Colon (tissue), 2 donors: Measurements from ENCODE around the gene PECR.
"Not testable (repeated sequence)": the region's sequence is repeated elsewhere in the genome, so short reads cannot be mapped to it uniquely, and the experiment has no call there.

ENCODE experiments used
- FAIRE-seq: peaks from 2 replicates; lab custom pipeline; 2012; peaks lifted over from hg19 to GRCh38; lab: Jason Lieb, UNC
- donor health status: control.
- donor health status: control.

The PECR gene

DNA sequence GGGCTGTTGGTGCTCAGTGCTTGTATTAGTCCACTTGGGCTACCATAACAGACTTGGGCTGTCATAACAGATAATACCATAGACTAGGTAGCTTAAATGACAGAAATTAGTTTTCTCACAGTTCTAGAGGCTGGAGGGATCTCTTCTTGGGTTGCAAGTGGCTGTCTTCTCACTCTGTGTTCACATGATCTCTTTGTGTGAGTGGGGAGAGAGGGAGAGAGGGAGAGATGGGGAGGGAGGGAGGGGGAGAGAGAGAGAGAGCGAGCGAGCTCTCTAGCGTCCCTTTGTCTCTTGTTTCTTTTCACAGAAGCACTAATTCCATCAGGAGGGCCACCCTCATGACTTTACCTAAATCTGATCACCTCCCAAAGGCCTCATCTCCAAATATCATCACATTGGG is 23.1 kb upstream of the PECR start:
- no peak for FAIRE-seq

GRCh38 chr2:216103213-216103612 is 21.6 kb upstream of the PECR start:
- no peak for FAIRE-seq

DNA sequence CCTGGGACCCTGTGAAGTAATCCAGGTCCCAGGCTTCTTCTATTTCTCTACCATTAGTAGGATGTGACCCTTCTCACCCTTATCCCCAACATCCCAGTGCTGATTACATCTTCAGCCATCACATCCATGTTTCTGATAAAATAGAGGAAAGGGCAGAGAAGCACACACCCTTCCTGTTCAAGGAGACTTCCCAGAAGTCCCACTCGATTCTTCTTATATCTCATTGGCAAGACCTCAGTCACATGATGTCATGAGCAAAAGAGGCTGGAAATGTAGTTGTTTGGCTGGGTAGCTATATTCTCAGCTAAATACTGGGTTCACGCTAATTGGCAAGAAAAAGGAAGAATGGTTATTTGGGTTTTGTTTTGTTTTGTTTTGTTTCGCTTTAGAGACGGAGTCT is 19.5 kb upstream of the PECR start:
- FAIRE-seq = no peak

DNA sequence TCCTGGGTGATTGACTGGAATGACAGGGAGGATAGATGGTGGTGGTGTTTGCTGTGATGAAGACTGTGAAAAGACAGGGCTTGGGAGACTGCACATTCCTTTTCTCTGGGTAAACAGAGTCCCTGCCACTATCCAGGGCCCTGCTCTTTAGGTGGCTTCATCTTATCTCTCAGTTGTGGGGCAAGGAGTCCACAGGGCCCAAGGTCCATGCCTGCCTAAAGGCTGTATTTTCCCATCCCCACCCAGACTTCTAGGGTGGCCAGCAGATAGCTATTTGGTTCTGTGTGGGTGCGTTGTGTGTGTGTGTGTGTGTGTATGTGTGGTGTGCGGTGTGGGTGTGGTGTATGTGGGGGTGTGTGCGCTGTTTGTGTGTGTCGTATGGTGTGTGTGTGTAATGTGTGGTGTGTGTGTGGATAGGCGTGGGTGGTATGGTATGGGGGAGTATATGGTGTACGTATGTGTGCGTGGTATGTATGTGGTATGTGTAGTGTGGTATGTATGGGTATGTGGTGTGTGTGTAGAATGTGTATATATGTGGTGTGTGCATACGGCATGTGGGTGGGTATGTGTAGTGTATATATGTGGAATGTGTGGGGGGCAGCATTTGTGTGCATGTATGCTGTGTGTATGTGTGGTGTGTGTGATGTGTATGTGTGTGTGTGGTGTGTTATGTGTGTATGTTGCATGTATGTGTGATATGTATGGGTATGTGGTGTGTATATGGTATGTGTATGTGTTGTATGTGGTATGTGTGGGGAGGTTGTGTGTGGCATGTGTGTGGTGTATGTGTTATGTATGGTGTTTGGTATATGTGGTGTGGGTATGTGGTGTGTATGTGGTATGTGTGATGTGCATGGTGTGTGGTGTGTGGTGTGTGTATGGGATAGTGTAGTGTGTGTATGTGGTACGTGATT is 17.1 kb upstream of the PECR start:
- no peak for FAIRE-seq

- FAIRE-seq = no peak
These were observed 13.1 kb upstream of the PECR start for GRCh38 chr2:216094701-216095100.

DNA sequence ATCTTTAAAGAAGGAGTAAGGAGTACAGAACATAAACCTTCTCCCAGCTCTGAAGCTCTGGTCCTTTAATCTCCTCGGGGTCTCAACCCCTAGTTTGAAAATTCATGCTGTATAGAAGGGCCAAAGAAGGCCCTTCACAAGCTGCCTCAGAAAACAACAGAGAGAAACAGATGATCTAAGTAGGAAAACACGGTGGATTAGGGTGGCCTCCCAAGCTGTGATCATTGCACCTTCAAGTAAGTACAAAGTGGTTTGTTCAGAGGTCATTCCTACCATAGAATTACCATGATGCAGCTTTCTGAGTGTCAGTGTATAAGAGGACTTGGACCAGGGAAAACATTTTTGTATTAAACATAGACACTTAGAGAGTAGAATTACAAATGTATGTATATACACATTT is 11.0 kb upstream of the PECR start:
- FAIRE-seq = no peak

DNA sequence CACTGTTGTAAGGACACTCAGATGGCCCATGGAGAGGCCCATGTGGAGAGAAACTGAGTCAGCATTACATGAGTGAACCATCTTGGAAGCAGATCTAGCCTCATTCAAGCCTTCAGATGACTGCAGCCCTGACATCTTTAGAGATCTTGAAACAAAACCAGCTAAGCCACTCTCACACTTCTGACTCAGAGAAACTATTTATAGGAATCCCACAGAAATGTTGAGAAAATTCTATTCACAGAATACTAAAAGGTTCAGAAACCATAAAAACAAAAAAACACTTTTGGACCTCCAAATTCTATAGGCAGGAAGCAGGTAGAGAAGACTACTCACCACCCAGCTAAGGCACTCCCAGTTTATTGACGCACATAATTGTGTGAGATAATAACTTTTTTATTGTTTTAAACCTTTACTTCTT is 8.8 kb upstream of the PECR start:
- FAIRE-seq = no peak

- FAIRE-seq = no peak
These were observed 4.7 kb upstream of the PECR start for GRCh38 chr2:216086207-216086893.

DNA sequence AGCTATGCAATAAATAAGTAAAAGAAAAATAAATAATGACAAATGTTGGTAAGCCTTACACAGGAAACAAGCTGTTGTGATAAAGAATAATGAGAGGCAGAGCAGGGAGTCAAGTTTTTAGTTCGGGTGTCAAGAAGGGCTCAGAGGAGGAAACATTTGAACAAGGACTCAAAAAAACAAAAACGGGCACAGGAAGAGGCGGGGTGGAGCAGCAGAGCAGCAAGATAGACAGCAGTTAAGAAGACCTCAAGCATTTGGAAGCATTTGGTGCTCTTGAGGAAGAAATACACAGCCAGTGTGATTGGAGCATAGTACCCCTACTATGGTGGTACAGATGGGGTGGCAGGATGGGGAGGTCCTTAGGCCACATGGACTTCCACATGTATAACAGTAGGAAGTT is 2.9 kb upstream of the PECR start:
- no peak for FAIRE-seq

DNA sequence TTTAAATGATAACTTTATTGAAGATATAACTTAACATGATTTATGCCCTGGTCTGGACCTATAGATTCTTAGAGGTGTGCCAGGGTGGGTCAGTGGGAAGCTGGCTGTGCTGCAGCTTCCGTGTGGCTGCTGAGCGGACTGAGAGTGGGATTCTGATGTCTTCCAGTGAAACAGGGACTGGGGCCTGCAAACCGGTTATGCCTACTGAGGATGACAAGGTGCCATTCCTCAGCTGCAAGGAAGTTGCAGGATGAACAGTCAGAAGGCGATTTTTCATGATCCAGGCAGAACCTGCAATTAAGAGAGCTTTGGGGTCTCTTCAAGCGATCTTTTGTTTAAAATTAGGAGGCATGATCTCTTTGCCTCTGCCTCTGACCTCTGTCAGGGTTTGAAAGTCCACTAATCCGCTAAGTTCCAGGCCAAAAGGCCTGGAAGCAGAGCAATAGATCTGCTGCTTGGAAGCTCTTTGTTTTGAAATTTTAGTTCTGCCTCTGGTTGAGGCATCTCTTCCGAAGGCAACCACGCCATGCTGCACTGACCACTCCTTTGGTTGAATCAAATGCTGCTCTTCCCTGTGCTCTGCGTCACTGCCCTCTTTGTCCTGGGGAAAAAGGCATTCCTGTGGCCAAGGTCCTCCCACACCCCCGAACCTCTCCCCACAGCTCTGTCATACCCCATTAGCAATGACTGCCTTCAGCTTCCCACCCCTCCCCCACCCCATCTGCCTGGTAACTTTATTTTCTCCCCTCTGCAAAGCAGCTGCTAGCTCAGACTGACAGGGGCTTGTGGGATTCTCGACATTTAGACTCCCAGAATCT is 2.1 kb upstream of the PECR start:
- no peak for FAIRE-seq

- no peak for FAIRE-seq
These were observed 1.2 kb upstream of the PECR start for GRCh38 chr2:216082805-216083204.

GRCh38 chr2:216082117-216082711 is 605 bp upstream of the PECR start:
- FAIRE-seq = no peak

DNA sequence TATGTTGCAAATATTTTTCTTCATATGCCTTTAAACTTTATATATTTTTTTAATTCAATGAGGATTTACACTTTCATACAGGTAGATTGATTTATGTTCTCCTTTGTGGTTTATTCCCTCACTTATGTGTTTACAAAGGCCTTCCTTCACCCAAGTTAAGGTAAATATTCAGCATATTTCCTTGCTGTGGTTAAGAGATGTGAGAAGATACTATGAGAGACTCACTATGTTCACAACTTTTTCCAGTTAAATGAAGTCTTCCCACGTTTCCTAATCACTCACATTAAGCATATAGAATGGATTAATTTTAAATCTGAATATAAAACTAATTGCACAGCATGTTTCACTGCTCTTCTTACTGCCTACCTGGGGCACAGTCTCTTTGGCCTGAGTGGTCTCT is 597 bp downstream of the PECR start:
- FAIRE-seq = no peak

GRCh38 chr2:216080048-216080447 is 1.6 kb downstream of the PECR start:
- FAIRE-seq = not testable (repeated sequence)

DNA sequence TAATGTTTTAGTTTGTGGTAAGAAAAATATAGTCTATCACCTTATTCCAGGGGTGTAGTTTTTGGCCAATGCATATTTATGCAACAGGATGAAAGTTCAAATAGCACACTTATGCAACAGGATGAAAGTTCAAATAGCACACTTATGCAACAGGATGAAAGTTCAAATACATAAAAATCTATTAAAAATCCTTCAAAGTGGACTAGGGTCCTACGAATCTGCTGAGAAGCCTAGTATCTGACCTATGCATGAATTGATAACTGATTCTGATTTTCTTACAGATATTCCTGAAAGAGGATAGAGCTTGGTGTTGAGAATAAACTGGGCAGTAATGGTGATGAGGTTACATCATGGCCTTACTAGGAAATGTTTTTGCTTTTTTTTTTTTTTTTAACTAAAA is 2.8 kb downstream of the PECR start:
- FAIRE-seq = no peak

- no peak for FAIRE-seq
These were observed 5.8 kb downstream of the PECR start for GRCh38 chr2:216075510-216076485.

DNA sequence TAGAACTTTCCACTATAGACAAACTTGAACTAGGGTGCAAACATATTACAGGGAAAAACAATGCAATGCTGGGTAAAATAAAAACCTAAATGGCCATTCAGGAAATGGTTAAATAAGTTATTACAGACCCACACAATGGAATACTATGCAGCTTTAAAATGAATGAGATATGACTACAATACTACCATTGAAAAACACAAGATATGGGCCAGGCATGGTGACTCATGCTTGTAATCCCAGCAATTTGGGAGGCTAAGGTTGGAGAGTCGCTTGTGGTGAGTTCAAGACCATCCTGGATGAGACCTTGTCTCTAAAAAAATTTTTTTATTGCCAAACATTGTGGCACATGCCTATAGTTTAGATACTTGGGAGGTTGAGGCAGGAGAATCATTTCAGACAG is 6.8 kb downstream of the PECR start:
- no peak for FAIRE-seq

- no peak for FAIRE-seq
These were observed 7.2 kb downstream of the PECR start for GRCh38 chr2:216074380-216074779.

- no peak for FAIRE-seq
These were observed 7.8 kb downstream of the PECR start for GRCh38 chr2:216073773-216074172.

- FAIRE-seq = no peak
These were observed 9.1 kb downstream of the PECR start for GRCh38 chr2:216072473-216072872.
